NOMO-1 (cell line): ENCODE measurements around the gene TOMM40.
"Not testable (repeated sequence)": the region's sequence is repeated elsewhere in the genome, so short reads cannot be mapped to it uniquely, and the experiment has no call there.

Source experiments
- DNase-seq, 2 experiments: peaks; one replicate each; lab custom pipeline; 2025; ENCODE audit not compliant: unreplicated experiment in 2 of 2; lab: John Stamatoyannopoulos, UW

Gene TOMM40

GRCh38 chr19:44924243-44924725, 33.2 kb downstream of the TOMM40 start:
- no peak for DNase-seq

- DNase-seq = peak; percentile 34 to 57
Measured at GRCh38 chr19:44925114-44925891, 34.2 kb downstream of the TOMM40 start.

DNA sequence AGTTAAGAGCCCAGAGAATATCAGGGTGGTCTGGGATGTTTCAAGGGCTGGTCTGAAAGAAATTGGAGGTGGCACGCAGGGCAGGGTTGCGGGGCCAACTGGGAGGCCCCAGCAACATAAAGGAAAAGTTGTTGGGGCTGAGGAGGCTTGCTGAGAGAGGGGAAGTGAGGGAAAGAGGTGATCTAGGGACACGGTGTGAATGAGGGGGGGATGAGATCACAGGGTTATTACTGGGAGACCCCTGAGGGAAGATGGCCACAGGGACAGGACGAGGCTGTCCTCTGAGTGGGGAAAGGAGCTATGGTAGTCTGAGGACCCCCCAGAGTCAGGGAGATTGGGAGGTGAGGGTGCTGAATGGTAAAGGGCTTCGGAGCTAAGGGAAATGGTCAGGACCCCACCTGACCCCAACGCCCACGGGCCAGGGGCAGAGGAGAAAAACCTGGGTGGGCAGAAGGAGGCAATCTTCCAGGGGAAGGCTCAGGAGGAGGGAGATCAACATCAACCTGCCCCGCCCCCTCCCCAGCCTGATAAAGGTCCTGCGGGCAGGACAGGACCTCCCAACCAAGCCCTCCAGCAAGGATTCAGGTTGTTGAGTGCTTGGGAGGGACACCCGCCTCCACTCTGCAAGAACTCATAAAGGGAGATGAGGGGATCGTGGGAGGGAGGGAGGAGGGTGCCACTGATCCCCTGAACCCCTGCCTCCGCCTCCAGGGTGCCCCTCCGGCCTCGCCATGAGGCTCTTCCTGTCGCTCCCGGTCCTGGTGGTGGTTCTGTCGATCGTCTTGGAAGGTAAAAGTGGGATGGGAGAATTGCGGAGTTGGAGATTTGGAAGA, 35.4 kb downstream of the TOMM40 start:
- not testable (repeated sequence) for DNase-seq

GRCh38 chr19:44927746-44928145, 36.7 kb downstream of the TOMM40 start:
- no peak for DNase-seq

DNA sequence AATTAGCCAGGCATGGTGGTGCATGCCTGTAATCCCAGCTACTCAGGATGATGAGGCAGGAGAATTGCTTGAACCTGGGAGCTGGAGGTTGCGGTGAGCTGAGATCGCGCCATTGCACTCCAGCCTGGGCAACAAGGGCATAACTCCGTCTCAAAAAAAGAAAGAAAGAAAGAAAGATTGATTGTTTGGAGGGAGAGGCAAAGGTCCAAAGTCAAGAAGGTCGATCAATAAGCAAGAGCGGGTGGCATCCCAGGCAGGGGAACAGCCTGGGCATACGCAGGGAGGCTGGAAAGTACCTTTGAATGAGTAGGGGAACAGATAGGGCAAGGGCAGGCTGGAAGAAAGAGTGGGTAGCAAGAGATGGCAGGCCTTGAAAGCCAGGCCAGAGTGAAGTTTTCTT, 39.0 kb downstream of the TOMM40 start:
- DNase-seq = no peak

DNA sequence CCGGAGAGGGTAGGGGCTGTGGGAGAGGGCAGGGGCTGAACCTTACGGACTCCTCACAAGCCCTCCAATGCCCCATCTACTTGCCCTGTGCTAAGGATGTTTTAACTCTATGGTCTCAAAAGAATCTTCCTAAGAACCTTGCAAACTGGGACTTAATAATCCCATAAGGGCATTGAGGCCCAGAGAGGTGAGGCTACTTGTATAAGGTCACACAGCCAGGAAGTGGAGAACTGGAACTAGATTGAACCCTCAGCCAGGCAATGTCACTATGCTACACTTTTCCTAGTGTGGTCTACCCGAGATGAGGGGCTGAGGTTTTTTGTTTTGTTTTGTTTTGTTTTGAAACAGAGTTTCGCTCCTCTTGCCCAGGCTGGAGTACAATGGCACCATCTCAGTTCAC, 40.5 kb downstream of the TOMM40 start:
- DNase-seq = no peak

- DNase-seq = peak in 1 of 2 experiments; percentile 1
Measured at GRCh38 chr19:44939668-44940067, 48.6 kb downstream of the TOMM40 start.

GRCh38 chr19:44942067-44942571, 51.1 kb downstream of the TOMM40 start, which contains the start of gene APOC4:
Gene APOC4, plus strand, starts transcription at chr19:44942237. Its CDS starts 41 bp downstream, at chr19:44942278.
- no peak for DNase-seq

- DNase-seq = peak; percentile 67 to 76
Measured at GRCh38 chr19:44943801-44944249, 52.8 kb downstream of the TOMM40 start.

DNA sequence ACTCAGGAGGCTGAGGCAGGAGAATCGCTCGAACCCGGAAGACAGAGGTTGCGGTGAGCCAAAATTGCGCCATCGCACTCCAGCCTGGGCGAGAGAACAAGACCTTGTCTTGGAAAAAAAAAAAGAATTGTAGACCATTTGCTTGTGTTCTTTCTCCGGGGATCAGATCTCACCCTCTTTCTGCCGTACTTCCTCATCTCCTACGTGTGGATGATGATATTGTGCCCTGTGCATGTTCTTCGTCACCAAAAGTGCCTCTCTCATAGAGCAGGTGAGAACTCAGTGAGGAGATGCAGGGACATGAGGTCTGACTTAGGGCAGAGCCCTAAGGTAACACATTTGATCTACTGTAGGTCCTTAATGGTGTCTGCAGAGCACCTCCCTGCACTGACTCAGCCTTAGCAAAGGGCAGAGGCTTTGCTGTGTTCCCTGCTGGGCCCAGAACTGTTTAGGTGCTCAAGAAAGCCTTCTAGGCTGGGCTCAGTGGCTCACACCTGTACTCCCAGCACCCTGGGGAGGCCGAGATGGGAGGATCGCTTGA, 56.1 kb downstream of the TOMM40 start:
- DNase-seq = peak; percentile 59 to 80

DNA sequence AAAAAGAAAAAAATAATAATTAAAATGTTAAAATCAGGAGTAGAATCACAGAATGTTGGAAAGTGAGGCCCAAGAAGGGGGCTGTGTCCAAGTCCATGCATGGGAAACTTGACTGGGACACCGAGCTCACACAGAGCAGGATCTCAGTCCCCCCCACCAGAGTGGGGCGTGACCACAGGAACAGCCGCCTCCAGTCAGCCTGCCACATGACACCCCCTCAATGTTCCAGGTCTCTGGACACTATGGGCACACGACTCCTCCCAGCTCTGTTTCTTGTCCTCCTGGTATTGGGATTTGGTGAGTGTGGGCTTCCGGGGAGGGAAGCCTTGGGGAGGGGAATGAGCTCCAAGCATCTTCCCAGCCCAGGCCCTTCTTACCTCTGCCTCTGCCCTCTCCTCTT, 57.2 kb downstream of the TOMM40 start:
- no peak for DNase-seq

DNA sequence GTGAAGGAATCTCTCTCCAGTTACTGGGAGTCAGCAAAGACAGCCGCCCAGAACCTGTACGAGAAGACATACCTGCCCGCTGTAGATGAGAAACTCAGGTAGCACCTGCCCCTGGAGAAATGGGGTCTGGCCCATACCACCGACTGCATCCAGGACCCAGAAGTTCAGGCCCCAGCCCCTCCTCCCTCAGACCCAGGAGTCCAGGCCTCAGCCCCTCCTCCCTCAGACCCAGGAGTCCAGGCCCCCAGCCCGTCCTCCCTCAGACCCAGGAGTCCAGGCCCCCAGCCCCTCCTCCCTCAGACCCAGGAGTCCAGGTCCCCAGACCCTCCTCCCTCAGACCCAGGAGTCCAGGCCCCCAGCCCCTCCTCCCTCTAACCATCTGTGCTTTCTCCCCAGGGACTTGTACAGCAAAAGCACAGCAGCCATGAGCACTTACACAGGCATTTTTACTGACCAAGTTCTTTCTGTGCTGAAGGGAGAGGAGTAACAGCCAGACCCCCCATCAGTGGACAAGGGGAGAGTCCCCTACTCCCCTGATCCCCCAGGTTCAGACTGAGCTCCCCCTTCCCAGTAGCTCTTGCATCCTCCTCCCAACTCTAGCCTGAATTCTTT, 57.8 kb downstream of the TOMM40 start:
- DNase-seq = no peak

- DNase-seq = no peak
Measured at GRCh38 chr19:44949550-44949949, 58.5 kb downstream of the TOMM40 start.

DNA sequence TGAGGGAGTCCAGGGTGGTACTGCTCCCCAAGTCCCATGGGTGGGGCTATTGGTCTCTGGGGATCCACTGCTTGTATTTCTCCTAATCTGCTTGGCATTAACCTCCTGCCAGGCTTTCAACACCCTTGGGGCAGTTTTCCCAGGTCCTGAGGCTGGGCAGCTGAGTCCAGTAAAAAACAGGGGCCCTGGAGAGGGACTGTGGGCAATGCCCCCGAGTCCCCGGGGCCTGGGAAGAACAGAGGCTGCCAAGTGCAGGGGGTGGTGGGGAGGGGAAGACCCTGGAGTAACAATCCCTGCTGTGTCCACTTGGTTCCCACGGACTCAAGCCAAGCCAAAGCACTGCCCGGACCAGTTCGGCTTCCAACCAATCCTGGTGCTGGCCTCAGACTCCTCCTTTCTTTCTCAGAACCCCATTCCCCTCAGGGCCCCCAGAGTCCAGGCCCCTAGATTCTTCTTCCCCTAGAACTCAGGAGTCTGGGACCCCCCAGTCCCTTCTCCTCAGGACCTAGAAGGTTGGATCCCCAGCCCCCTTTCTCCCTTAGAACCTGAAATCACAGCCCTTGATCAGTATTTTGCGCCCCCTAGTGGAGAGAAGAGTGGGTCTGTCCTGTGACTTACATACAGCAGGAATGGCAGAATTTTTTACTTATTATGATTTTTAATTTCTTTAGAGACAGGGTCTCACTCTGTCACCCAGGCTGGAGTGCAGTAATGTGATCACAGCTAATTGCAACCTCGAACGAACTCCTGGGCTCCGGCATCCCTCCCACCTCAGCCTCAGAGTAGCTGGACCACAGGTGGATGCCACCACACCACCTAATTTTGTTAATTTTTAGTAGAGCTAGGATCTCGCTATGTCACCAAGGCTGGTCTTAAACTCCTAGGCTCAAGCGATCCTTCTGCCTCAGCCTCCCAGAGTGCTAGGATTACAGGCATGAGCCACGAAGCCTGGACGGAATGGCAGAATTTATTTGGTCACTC, 60.4 kb downstream of the TOMM40 start:
- peak; percentile 43 to 52 for DNase-seq
